HCT116 (cell line): ENCODE measurements around the gene HAUS8. TPM values are rescaled to one million over a fixed set of nuclear protein-coding genes. Genes with fewer than 3 reads are reported as not detected.

Experiments used
- ATAC-seq: fragments of 200-7000 bp; cut with Tn5 transposase; 2 replicates; pipeline ENCODE4 v1.9.1; 2020; ENCODE audit warnings: mild to moderate bottlenecking, moderate library complexity
- BruUV-seq: library from RNA; stranded (reverse); fragments of 400-500 nt; replicated peaks from 2 replicates; lab custom pipeline; 2021; lab: Mats Ljungman, UMichigan
- CTCF ChIA-PET: fragments of 300-600 bp; sonication (Branson Sonifier 250); formaldehyde crosslinking; loops from one replicate; lab custom pipeline; 2021; ENCODE audit warnings: antibody characterized with exemption; lab: Charles Lee
- POLR2A ChIA-PET: fragments of 300-600, 350-600 bp; sonication (Branson Sonifier 250); formaldehyde crosslinking; loops from one replicate; lab custom pipeline; 2021; ENCODE audit warnings: antibody characterized with exemption; lab: Charles Lee
- RAD21 ChIA-PET, 2 experiments: fragments of 300-600 bp; sonication (Branson Sonifier 250); formaldehyde crosslinking; loops; one replicate each; lab custom pipeline; 2023; ENCODE audit warnings: low total read pairs in 2 of 2; ENCODE audit not compliant: uncharacterized antibody in 2 of 2, unreplicated experiment in 2 of 2, low non-redundant PET in 1 of 2; lab: Charles Lee
- DNase-seq: peaks from one replicate; pipeline ENCODE4 v3.0.0-alpha.2; 2010; ENCODE audit warnings: low read depth, low spot score
- H2AFZ ChIP-seq: fragments of 200-600 bp; shearing (Covaris generic), sonication (generic); 2 replicates; pipeline ENCODE4 v1.6.1; 2017; ENCODE audit warnings: low read depth, mixed run types, mixed read lengths, antibody characterized with exemption, low read length; ENCODE audit not compliant: poor library complexity, severe bottlenecking
- H3K27ac ChIP-seq: 2 replicates; pipeline ENCODE4 v1.5.1; 2012; ENCODE audit warnings: low read depth, low read length
- H3K27me3 ChIP-seq: fragments of 200-600 bp; sonication (generic); 2 replicates; pipeline ENCODE4 v1.6.1; 2016; ENCODE audit warnings: mixed run types, low read length, mixed read lengths; ENCODE audit not compliant: insufficient read depth
- H3K36me3 ChIP-seq, 2 experiments: fragments of 200-500 bp in 1 of 2; fragments of 200-600 bp in 1 of 2; sonication (Bioruptor generic) in 1 of 2; sonication (generic) in 1 of 2; 2 replicates each; pipeline versions ENCODE4 v1.5.1 to v1.6.1; 2014 to 2016; ENCODE audit warnings: low read length in 2 of 2, inconsistent platforms in 1 of 2, mixed read lengths in 1 of 2, mixed run types in 1 of 2; ENCODE audit not compliant: insufficient read depth in 2 of 2, control insufficient read depth in 1 of 2
- H3K4me1 ChIP-seq, 2 experiments: fragments of 200-600 bp in 1 of 2; sonication (generic) in 1 of 2; 2 replicates each; pipeline versions ENCODE4 v1.5.1 to v1.6.1; 2012 to 2017; ENCODE audit warnings: low read length in 2 of 2, inconsistent platforms in 1 of 2, mild to moderate bottlenecking in 1 of 2, mixed read lengths in 1 of 2, mixed run types in 1 of 2, moderate library complexity in 1 of 2; ENCODE audit not compliant: insufficient read depth in 2 of 2, control insufficient read depth in 1 of 2
- H3K4me2 ChIP-seq: fragments of 200-600 bp; sonication (generic); 2 replicates; pipeline ENCODE4 v1.6.1; 2017; ENCODE audit warnings: mixed run types, low read length, mixed read lengths
- H3K4me3 ChIP-seq, 2 experiments: fragments of 200-600 bp in 1 of 2; sonication (generic) in 1 of 2; replicated peaks in 1 of 2; 2 replicates each; pipeline ENCODE4 v1.5.1; 2011 to 2016; ENCODE audit warnings: low read length in 2 of 2, control low read depth in 1 of 2, low read depth in 1 of 2, mild to moderate bottlenecking in 1 of 2, mixed read lengths in 1 of 2, mixed run types in 1 of 2
- H3K79me2 ChIP-seq: fragments of 200-600 bp; sonication (generic); 2 replicates; pipeline ENCODE4 v1.6.1; 2017; ENCODE audit warnings: mild to moderate bottlenecking, mixed run types, low read length, moderate library complexity, mixed read lengths; ENCODE audit not compliant: insufficient read depth
- H3K9ac ChIP-seq: fragments of 200-600 bp; sonication (generic); 2 replicates; pipeline ENCODE4 v1.6.1; 2016; ENCODE audit warnings: low read length, mixed read lengths
- H3K9me2 ChIP-seq: fragments of 200-600 bp; sonication (generic), shearing (Covaris generic); 2 replicates; pipeline ENCODE4 v1.6.1; 2017; ENCODE audit warnings: mixed run types, mild to moderate bottlenecking, moderate library complexity; ENCODE audit not compliant: insufficient read depth
- H3K9me3 ChIP-seq, 2 experiments: fragments of 200-500 bp in 1 of 2; fragments of 200-600 bp in 1 of 2; sonication (Bioruptor generic) in 1 of 2; sonication (generic) in 1 of 2; 2 replicates each; pipeline ENCODE4 v1.6.1; 2014 to 2017; ENCODE audit warnings: low read length in 2 of 2, mixed read lengths in 2 of 2, inconsistent platforms in 1 of 2, low read depth in 1 of 2, mild to moderate bottlenecking in 1 of 2, mixed run types in 1 of 2, moderate library complexity in 1 of 2; ENCODE audit not compliant: control insufficient read depth in 1 of 2, insufficient read depth in 1 of 2
- H4K20me1 ChIP-seq: fragments of 200-600 bp; sonication (generic), shearing (Covaris generic); 2 replicates; pipeline ENCODE4 v1.6.1; 2017; ENCODE audit warnings: mixed run types, mild to moderate bottlenecking, moderate library complexity; ENCODE audit not compliant: insufficient read depth
- CBX3 ChIP-seq: IDR thresholded peaks from 2 replicates; pipeline ENCODE4 v1.6.1; 2012; ENCODE audit warnings: low read depth
- ELF1 ChIP-seq: IDR thresholded peaks from 2 replicates; pipeline ENCODE4 v1.6.1; 2012; ENCODE audit warnings: low read depth, borderline replicate concordance
- EZH2 ChIP-seq: fragments of 200-600 bp; sonication (generic); IDR thresholded peaks from 2 replicates; pipeline ENCODE4 v1.6.1; 2017; ENCODE audit warnings: antibody characterized with exemption, mixed run types
- FOSL1 ChIP-seq: IDR thresholded peaks from 2 replicates; pipeline ENCODE4 v1.6.1; 2012; ENCODE audit warnings: low read depth
- JUND ChIP-seq: IDR thresholded peaks from 2 replicates; pipeline ENCODE4 v1.6.1; 2012
- POLR2A ChIP-seq: IDR thresholded peaks from 2 replicates; pipeline ENCODE4 v1.7.0; 2011; ENCODE audit warnings: borderline replicate concordance; ENCODE audit not compliant: insufficient read depth, insufficient read length; ENCODE audit errors: extremely low read depth
- POLR2AphosphoS5 ChIP-seq: IDR thresholded peaks from 2 replicates; pipeline ENCODE4 v1.6.1; 2011; ENCODE audit warnings: mild to moderate bottlenecking, low read depth, low read length, moderate library complexity
- RAD21 ChIP-seq: IDR thresholded peaks from 2 replicates; pipeline ENCODE4 v1.6.1; 2012; ENCODE audit warnings: low read depth, mild to moderate bottlenecking
- SIN3A ChIP-seq: IDR thresholded peaks from 2 replicates; pipeline ENCODE4 v1.6.1; 2012; ENCODE audit warnings: low read depth
- TCF7L2 ChIP-seq: IDR thresholded peaks from 2 replicates; pipeline ENCODE4 v1.7.0; 2011; ENCODE audit warnings: borderline replicate concordance, inconsistent platforms; ENCODE audit not compliant: insufficient read depth, insufficient read length; ENCODE audit errors: extremely low read depth
- YY1 ChIP-seq: IDR thresholded peaks from 2 replicates; pipeline ENCODE4 v1.6.1; 2011; ENCODE audit warnings: low read length, low read depth, moderate library complexity, mild to moderate bottlenecking; ENCODE audit not compliant: insufficient replicate concordance; ENCODE audit errors: extremely low read depth
- ZNF274 ChIP-seq: fragments of 200-500 bp; sonication (Bioruptor generic); IDR thresholded peaks from 2 replicates; pipeline ENCODE4 v1.6.1; 2014; ENCODE audit warnings: mild to moderate bottlenecking, low read depth, low read length, inconsistent platforms
- intact Hi-C: fragments of 100-400 bp; cut with micrococcal nuclease; formaldehyde crosslinking; loops from 2 replicates; pipeline ENCODE4 v1.10.0; 2022
- total RNA-seq: library from RNA; stranded (reverse); gene quantifications from one replicate; pipeline ENCODE4 v1.2.1, GENCODE V29; 2021; ENCODE audit not compliant: unreplicated experiment
- TF ChIP-seq, protein P1 (sequence below): IDR thresholded peaks from 2 replicates; pipeline ENCODE4 v1.6.1; 2012
- TF ChIP-seq, protein P2 (sequence below): IDR thresholded peaks from 2 replicates; pipeline ENCODE4 v1.6.1; 2012
- TF ChIP-seq, protein P3 (sequence below): IDR thresholded peaks from 2 replicates; pipeline ENCODE4 v1.6.1; 2012; ENCODE audit warnings: low read depth
- TF ChIP-seq, protein P4 (sequence below): IDR thresholded peaks from 2 replicates; pipeline ENCODE4 v1.6.1; 2011; ENCODE audit warnings: mild to moderate bottlenecking, low read length, moderate library complexity; ENCODE audit not compliant: insufficient replicate concordance; ENCODE audit errors: extremely low read depth
- TF ChIP-seq, protein P5 (sequence below), 3 experiments: fragments of 200-600 bp in 1 of 3; sonication (generic) in 1 of 3; IDR thresholded peaks in 2 of 3; conservative IDR thresholded peaks in 1 of 3; 2 replicates each; pipeline ENCODE4 v1.5.1; 2012 to 2017; ENCODE audit warnings: low read depth in 2 of 3, low read length in 2 of 3, antibody characterized with exemption in 1 of 3, borderline replicate concordance in 1 of 3, control low read depth in 1 of 3, mild to moderate bottlenecking in 1 of 3, mixed read lengths in 1 of 3, mixed run types in 1 of 3, moderate library complexity in 1 of 3; ENCODE audit not compliant: insufficient read depth in 1 of 3

HAUS8 gene
- total RNA-seq, 1 experiment from 2014 or later: 23.6 TPM

DNA sequence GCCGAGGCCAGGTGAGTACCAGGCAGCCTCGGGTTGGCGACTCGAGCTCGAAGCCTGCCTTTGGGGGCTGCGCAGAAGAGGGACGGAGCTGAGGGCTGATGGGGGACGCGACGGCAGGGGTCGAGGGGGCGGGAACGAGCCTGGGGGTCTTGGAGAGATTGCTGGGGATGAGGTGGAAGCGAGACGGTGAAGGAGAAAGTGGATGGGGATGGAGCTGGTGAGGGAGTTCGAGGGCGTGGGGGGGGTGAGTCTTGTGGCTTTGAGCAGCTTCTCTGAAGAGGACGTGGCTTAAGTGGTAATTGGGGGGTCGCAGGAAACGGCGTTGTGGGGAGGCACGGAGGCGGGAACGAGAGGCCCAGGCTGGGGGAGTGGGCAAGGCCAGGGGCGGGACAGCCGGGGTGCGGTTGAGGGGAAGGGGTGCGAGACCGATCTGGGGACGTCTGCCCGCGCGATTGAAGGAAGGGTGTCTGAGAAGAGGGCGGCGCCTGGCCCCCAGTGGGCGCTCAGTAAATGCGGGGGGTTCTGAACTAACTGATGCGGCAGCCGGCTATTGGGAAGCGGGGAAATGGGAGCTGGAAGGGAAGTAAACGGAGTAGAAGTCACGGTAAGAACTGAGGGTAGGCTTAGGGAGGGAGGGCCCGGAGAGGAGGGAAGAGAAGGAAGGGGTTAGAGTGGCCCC lies 751 bp upstream of the HAUS8 start:
- peaks cover 0 to 3% of the 10 kb centered on the region in 2 experiments; a peak in 1 of 4 replicates for H3K36me3 ChIP-seq
- BruUV-seq: no TSS peak
- ChIA-PET RAD21 (interaction anchor here in 1 of 2 experiments (0.7 kb wide), 1 partner anchor 115 kb away, joined by 4 read pairs; no protein-coding TSS in a partner anchor), POLR2A (interaction anchor here (0.5 to 0.6 kb wide), 2 partner anchors 10 to 146 kb away, joined by 3 read pairs; no protein-coding TSS in a partner anchor), CTCF (no interaction called here)
- H3K9ac ChIP-seq: peak overlapping the region; percentile 91
- no peaks in the 10 kb centered on the region for H3K27me3 ChIP-seq
- no peaks in the 10 kb centered on the region for H3K9me3 ChIP-seq
- H3K4me2 ChIP-seq: peak overlapping the region; percentile 87
- H2AFZ ChIP-seq: no peak overlapping the region
- no peaks in the 10 kb centered on the region for H3K9me2 ChIP-seq
- peaks cover 18 to 48% of the 10 kb centered on the region in 2 experiments for H3K4me1 ChIP-seq
- H3K79me2 ChIP-seq: peaks cover 85% of the 10 kb centered on the region
- H3K27ac ChIP-seq: peak overlapping the region; percentile 70
- peak overlapping the region; percentile 71 to 91 for H3K4me3 ChIP-seq
- TF ChIP-seq JUND (no peak), ZNF274 (no peak), POLR2A (no peak), CBX3 (no peak), SIN3A (no peak), RAD21 (no peak), FOSL1 (no peak), YY1 (no peak), ELF1 (no peak), POLR2AphosphoS5 (no peak), EZH2 (no peak), TCF7L2 (no peak)
- TF ChIP-seq, protein P1, sequence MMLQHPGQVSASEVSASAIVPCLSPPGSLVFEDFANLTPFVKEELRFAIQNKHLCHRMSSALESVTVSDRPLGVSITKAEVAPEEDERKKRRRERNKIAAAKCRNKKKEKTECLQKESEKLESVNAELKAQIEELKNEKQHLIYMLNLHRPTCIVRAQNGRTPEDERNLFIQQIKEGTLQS: no peak
- TF ChIP-seq, protein P2, sequence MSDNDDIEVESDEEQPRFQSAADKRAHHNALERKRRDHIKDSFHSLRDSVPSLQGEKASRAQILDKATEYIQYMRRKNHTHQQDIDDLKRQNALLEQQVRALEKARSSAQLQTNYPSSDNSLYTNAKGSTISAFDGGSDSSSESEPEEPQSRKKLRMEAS: no peak
- TF ChIP-seq, protein P3, sequence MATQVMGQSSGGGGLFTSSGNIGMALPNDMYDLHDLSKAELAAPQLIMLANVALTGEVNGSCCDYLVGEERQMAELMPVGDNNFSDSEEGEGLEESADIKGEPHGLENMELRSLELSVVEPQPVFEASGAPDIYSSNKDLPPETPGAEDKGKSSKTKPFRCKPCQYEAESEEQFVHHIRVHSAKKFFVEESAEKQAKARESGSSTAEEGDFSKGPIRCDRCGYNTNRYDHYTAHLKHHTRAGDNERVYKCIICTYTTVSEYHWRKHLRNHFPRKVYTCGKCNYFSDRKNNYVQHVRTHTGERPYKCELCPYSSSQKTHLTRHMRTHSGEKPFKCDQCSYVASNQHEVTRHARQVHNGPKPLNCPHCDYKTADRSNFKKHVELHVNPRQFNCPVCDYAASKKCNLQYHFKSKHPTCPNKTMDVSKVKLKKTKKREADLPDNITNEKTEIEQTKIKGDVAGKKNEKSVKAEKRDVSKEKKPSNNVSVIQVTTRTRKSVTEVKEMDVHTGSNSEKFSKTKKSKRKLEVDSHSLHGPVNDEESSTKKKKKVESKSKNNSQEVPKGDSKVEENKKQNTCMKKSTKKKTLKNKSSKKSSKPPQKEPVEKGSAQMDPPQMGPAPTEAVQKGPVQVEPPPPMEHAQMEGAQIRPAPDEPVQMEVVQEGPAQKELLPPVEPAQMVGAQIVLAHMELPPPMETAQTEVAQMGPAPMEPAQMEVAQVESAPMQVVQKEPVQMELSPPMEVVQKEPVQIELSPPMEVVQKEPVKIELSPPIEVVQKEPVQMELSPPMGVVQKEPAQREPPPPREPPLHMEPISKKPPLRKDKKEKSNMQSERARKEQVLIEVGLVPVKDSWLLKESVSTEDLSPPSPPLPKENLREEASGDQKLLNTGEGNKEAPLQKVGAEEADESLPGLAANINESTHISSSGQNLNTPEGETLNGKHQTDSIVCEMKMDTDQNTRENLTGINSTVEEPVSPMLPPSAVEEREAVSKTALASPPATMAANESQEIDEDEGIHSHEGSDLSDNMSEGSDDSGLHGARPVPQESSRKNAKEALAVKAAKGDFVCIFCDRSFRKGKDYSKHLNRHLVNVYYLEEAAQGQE: no peak
- TF ChIP-seq, protein P4, sequence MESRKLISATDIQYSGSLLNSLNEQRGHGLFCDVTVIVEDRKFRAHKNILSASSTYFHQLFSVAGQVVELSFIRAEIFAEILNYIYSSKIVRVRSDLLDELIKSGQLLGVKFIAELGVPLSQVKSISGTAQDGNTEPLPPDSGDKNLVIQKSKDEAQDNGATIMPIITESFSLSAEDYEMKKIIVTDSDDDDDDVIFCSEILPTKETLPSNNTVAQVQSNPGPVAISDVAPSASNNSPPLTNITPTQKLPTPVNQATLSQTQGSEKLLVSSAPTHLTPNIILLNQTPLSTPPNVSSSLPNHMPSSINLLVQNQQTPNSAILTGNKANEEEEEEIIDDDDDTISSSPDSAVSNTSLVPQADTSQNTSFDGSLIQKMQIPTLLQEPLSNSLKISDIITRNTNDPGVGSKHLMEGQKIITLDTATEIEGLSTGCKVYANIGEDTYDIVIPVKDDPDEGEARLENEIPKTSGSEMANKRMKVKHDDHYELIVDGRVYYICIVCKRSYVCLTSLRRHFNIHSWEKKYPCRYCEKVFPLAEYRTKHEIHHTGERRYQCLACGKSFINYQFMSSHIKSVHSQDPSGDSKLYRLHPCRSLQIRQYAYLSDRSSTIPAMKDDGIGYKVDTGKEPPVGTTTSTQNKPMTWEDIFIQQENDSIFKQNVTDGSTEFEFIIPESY: no peak
- TF ChIP-seq, protein P5, sequence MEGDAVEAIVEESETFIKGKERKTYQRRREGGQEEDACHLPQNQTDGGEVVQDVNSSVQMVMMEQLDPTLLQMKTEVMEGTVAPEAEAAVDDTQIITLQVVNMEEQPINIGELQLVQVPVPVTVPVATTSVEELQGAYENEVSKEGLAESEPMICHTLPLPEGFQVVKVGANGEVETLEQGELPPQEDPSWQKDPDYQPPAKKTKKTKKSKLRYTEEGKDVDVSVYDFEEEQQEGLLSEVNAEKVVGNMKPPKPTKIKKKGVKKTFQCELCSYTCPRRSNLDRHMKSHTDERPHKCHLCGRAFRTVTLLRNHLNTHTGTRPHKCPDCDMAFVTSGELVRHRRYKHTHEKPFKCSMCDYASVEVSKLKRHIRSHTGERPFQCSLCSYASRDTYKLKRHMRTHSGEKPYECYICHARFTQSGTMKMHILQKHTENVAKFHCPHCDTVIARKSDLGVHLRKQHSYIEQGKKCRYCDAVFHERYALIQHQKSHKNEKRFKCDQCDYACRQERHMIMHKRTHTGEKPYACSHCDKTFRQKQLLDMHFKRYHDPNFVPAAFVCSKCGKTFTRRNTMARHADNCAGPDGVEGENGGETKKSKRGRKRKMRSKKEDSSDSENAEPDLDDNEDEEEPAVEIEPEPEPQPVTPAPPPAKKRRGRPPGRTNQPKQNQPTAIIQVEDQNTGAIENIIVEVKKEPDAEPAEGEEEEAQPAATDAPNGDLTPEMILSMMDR (IDR thresholded peaks at IDR 0.05 in 2 of 3, conservative IDR thresholded peaks at IDR 0.05 in 1 of 3; ENCODE audit: borderline replicate concordance in 1 of 3, insufficient read depth in 1 of 3, low read depth in 2 of 3, low read length in 2 of 3): no peak
- H4K20me1 ChIP-seq: no peaks in the 10 kb centered on the region
- intact Hi-C loops: loop anchor here (5.0 kb wide), 1 partner anchor 151 kb away; the partner anchor contains the start of gene OCEL1
- ATAC-seq: no peak
- DNase-seq: no peak
